ENCODE measurements around the gene RPH3AL.

Gene RPH3AL

GRCh38 chr17:283911-284675 is 68.5 kb downstream of the RPH3AL start:
- DNase-seq (ENCODE audit: low read depth): no peak
- no peak overlapping the region for H3K4me3 ChIP-seq (ENCODE audit: low read length)
- TF ChIP-seq, protein P1, sequence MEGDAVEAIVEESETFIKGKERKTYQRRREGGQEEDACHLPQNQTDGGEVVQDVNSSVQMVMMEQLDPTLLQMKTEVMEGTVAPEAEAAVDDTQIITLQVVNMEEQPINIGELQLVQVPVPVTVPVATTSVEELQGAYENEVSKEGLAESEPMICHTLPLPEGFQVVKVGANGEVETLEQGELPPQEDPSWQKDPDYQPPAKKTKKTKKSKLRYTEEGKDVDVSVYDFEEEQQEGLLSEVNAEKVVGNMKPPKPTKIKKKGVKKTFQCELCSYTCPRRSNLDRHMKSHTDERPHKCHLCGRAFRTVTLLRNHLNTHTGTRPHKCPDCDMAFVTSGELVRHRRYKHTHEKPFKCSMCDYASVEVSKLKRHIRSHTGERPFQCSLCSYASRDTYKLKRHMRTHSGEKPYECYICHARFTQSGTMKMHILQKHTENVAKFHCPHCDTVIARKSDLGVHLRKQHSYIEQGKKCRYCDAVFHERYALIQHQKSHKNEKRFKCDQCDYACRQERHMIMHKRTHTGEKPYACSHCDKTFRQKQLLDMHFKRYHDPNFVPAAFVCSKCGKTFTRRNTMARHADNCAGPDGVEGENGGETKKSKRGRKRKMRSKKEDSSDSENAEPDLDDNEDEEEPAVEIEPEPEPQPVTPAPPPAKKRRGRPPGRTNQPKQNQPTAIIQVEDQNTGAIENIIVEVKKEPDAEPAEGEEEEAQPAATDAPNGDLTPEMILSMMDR (IDR thresholded peaks at IDR 0.05; ENCODE audit: insufficient read depth, low read depth, low read length, missing control alignments): no peak

- DNase-seq (ENCODE audit: low read depth): no peak
- TF ChIP-seq, protein P1 (IDR thresholded peaks at IDR 0.05; ENCODE audit: insufficient read depth, low read depth, low read length, missing control alignments): no peak
- H3K4me3 ChIP-seq (ENCODE audit: low read length): no peak overlapping the region
Measured at GRCh38 chr17:282912-283882, 69.4 kb downstream of the RPH3AL start.

- no peak for DNase-seq (ENCODE audit: low read depth)
- TF ChIP-seq, protein P1 (IDR thresholded peaks at IDR 0.05; ENCODE audit: insufficient read depth, low read depth, low read length, missing control alignments): no peak
- H3K4me3 ChIP-seq (ENCODE audit: low read length): no peak overlapping the region
Measured at GRCh38 chr17:282000-282911, 70.4 kb downstream of the RPH3AL start.

DNA sequence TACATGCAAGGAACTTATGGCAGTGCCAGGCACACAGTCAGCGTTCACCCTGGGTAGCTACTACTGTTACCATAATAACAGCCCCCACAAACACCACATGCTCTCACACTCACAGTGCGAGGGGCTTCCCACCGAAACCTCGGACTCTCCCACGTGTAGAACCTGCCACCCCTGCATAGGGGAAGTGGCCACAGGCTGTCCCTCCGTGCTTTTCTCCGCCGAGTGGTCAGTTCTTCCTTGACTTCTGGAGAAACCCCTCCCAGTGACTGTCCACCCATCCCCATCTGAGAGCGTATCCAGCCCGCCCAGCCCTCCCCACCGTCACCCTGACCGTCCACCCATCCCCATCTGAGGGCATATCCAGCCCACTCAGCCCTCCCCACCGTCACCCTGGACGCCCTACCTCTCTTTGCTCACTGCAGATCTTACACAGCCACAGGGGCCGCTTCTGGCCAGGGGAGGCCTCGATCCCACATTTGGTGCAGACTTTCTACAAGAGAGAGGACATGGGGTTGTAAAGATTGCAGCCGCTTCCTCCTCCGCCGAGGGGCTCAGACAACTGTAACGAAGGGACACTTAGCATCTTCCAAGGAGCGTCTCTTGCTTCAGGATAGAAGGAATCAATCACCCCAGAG is 71.1 kb downstream of the RPH3AL start:
- H3K4me3 ChIP-seq (ENCODE audit: low read length): no peak overlapping the region
- TF ChIP-seq, protein P1 (IDR thresholded peaks at IDR 0.05; ENCODE audit: insufficient read depth, low read depth, low read length, missing control alignments): no peak
- DNase-seq (ENCODE audit: low read depth): no peak

DNA sequence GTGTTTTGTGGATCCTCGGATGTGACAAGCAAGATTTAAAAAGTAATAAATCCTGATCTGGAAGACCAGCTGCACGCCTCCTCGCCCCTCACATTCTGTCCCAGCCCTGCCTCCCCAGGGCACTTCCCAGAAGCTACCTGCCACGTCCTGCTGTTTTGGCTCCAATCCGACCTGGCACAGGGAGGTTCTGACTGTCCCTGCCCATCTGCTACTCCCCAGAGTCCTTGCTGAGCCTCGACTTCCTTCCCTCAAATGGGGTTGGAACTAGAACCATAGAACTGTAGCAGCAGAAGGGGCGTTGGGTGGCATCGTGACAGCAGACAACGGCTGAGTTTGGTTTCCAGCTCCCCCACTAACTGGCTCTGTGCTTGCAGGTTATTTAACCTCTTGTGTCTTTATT is 71.7 kb downstream of the RPH3AL start:
- TF ChIP-seq, protein P1 (IDR thresholded peaks at IDR 0.05; ENCODE audit: insufficient read depth, low read depth, low read length, missing control alignments): no peak
- no peak for DNase-seq (ENCODE audit: low read depth)

DNA sequence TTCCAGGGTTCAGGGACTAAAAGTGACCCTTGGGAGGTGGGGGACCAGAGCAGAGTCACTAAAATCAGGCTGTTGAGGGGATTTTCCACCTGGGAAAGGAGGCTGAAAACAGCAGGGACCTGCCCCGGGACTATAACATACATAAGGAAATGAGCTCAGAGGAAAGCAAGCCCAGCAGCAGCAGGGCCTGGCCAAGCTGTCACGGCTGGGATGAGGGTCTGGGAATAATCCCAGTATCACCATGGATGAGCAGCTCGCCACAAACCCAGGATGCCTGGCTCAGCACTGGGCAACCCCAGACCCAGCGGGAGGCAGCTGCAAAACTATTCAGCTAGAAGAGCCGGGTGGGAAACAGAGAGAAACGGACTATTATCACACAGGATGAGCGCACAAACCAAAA is 72.4 kb downstream of the RPH3AL start:
- no peak overlapping the region for H3K4me3 ChIP-seq (ENCODE audit: low read length)
- no peak for DNase-seq (ENCODE audit: low read depth)
- TF ChIP-seq, protein P1 (IDR thresholded peaks at IDR 0.05; ENCODE audit: insufficient read depth, low read depth, low read length, missing control alignments): no peak

More for the DNA sequence above, 71.7 kb downstream of the RPH3AL start:
- H3K4me3 ChIP-seq (ENCODE audit: low read length): no peak overlapping the region

All from epithelial cell of esophagus (primary cell).